Body of pancreas (tissue), 4 donors: Measurements from ENCODE around the gene ALS2CL.

Experiments
- CTCF ChIP-seq, 7 experiments: fragments of 450-650 bp in 4 of 7; fragments of 200-600 bp in 3 of 7; sonication (generic) in 3 of 7; IDR thresholded peaks; one replicate each; pipeline ENCODE4 v1.5.1; 2016 to 2019; ENCODE audit warnings: antibody characterized with exemption in 7 of 7
- POLR2A ChIP-seq, 3 donors: fragments of 450-650 bp; IDR thresholded peaks; one replicate each; pipeline ENCODE4 v1.6.1; 2016; ENCODE audit warnings: antibody characterized with exemption in 3 of 3, mild to moderate bottlenecking in 2 of 3

- TF ChIP-seq POLR2A (IDR thresholded peaks at IDR 0.05), result no peak
- no peak for TF ChIP-seq CTCF (IDR thresholded peaks at IDR 0.05)
Measured at GRCh38 chr3:46640927-46641326, 52.6 kb downstream of the ALS2CL start.
